ENCODE measurements around the gene RTN4RL2.

DNA sequence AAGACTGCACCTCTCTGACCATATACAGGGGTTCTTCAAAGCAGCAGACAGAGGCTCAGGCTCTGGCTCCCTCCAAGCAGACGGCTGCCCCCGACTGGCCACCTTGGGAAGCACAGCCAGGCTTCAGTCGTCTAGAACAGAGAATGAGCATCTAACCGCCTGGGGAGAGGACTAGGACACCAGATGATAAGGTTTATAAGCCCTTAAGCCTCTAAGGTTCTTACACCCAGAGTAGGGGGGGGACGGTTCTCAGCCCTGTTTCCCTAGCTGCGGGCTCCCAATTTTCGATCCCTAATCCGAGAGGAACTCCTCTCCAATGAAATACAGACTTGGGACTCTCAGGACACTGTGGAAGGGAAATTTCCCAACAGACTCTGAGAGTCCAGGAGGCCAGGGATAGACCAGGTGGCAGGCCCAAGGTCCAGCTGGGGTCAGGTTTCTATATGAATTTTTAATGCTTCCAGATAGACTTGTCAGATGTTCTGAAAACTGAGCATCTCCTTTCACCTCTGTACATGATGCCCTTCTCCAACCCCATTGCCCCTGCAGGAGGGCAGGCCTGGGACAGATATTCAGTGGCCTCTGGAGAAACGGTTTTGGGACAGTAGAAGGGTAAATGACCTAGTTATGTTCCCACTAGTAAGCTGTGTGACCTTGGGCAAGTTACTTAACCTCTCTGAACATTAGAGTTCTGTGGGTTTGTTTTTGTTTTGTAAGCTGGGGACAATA lies 20.2 kb downstream of the RTN4RL2 start:
- TF ChIP-seq, protein P1, sequence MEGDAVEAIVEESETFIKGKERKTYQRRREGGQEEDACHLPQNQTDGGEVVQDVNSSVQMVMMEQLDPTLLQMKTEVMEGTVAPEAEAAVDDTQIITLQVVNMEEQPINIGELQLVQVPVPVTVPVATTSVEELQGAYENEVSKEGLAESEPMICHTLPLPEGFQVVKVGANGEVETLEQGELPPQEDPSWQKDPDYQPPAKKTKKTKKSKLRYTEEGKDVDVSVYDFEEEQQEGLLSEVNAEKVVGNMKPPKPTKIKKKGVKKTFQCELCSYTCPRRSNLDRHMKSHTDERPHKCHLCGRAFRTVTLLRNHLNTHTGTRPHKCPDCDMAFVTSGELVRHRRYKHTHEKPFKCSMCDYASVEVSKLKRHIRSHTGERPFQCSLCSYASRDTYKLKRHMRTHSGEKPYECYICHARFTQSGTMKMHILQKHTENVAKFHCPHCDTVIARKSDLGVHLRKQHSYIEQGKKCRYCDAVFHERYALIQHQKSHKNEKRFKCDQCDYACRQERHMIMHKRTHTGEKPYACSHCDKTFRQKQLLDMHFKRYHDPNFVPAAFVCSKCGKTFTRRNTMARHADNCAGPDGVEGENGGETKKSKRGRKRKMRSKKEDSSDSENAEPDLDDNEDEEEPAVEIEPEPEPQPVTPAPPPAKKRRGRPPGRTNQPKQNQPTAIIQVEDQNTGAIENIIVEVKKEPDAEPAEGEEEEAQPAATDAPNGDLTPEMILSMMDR (IDR thresholded peaks at IDR 0.05) = peak; percentile 49 to 72 (median 56)
- TF ChIP-seq POLR2A (IDR thresholded peaks at IDR 0.05) = no peak
